Dermis blood vessel endothelial cell (primary cell): ENCODE results near the gene FAM163B. TPM values are rescaled to one million over a fixed set of nuclear protein-coding genes. Genes with fewer than 3 reads are reported as not detected.

Experiments used
- DNase-seq: peaks from one replicate; pipeline ENCODE4 v3.0.0; 2010
- total RNA-seq: library from RNA; depleted of rRNA; stranded (reverse); fragments of >200 nt; gene quantifications from 2 replicates; pipeline ENCODE4 v1.2.3, GENCODE V29; 2014

FAM163B gene
- total RNA-seq = not detected in 2 replicates

GRCh38 chr9:133609311-133610098 is at the start of gene FAM163B:
Gene FAM163B, minus strand, starts transcription at chr9:133609389. Its CDS starts 29,166 bp downstream, at chr9:133580223.
- DNase-seq = peak; percentile 62

DNA sequence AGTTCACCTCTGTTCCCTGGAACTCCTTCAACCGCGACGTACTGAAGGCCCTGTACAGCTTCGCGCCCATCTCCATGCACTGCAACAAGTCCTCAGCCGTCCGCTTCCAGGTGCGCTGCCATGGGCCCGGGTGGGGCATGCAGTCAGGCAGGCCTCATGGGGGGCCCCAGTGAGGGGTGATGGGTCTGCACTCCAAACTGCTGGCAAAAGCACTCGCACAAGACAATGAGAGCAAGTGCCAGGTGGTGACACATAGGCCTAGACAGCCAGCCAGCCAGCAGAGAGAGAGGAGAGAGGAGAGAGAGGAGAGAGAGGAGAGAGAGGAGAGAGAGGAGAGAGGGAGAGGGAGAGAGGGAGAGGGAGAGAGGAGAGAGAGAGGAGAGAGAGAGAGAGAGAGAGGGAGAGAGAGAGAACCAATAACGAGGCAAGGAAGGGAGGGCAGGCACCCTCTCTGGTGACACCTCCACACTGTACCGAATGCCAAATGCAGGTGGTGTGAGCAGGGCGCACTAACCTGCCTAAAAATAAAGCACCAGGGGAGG is 48.0 kb upstream of the FAM163B start:
- DNase-seq = no peak

GRCh38 chr9:133656211-133657119 is 47.3 kb upstream of the FAM163B start:
- DNase-seq = no peak

- no peak for DNase-seq
These were observed 46.5 kb upstream of the FAM163B start for GRCh38 chr9:133655701-133656100.

GRCh38 chr9:133654736-133655657 is 45.8 kb upstream of the FAM163B start:
- no peak for DNase-seq

- no peak for DNase-seq
These were observed 44.4 kb upstream of the FAM163B start for GRCh38 chr9:133653638-133654037.

DNA sequence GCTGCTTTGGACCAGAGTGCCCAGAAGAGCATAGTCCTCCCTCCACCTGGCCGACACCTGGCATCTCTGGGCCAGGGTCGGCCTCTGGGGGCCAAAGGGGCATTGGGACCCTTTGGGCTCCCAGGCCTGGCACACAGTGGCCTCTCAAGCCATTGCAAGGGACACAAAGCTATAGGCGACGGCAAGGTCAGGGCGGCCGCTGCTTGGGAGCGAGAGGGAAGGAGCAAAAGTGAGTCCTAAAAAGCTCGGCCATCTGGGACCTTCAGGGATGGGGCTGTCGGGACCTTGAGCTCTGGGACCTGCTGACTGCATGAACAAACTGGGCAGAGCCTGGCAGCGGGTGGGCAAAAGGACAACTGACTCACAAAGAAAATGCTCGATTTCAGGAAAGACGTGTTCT is 40.8 kb upstream of the FAM163B start:
- no peak for DNase-seq

GRCh38 chr9:133649194-133649593 is 40.0 kb upstream of the FAM163B start:
- DNase-seq = no peak

- no peak for DNase-seq
These were observed 38.7 kb upstream of the FAM163B start for GRCh38 chr9:133647765-133648469.

DNA sequence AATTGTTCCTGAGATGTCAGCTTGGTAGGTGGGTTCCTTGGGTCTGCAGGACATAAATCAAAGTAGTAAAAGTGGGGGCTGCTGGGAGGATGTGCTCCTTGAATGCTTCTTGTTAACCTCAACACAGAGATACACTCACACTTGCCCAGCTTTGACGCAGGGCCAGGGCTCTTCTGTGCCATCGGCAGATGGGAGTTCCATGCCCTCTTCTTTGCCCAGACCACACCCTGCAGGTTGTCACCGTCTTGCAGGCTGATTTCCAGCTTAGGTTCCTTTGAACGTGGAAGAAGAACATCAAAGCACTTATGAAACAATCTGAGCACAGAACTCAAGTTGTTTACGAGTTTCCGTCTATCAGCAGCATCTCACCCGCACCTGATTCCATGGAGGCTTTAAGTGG is 38.0 kb upstream of the FAM163B start:
- no peak for DNase-seq

GRCh38 chr9:133645021-133645765 is 36.0 kb upstream of the FAM163B start:
- DNase-seq = no peak

- no peak for DNase-seq
These were observed 35.0 kb upstream of the FAM163B start for GRCh38 chr9:133643978-133644760.

GRCh38 chr9:133643362-133643755 is 34.2 kb upstream of the FAM163B start:
- no peak for DNase-seq

- peak; percentile 21 for DNase-seq
These were observed 33.6 kb upstream of the FAM163B start for GRCh38 chr9:133642708-133643361.

GRCh38 chr9:133641861-133642595 is 32.8 kb upstream of the FAM163B start:
- no peak for DNase-seq

- no peak for DNase-seq
These were observed 32.1 kb upstream of the FAM163B start for GRCh38 chr9:133641396-133641655.

GRCh38 chr9:133640580-133641395 is 31.6 kb upstream of the FAM163B start:
- DNase-seq = no peak

GRCh38 chr9:133640160-133640559 is 31.0 kb upstream of the FAM163B start:
- DNase-seq = no peak
